ENCODE results near the gene ACSM6. TPM values are rescaled to one million over a fixed set of nuclear protein-coding genes. Genes with fewer than 3 reads are reported as not detected.

Gene ACSM6
- total RNA-seq, 1 experiment from 2014 or later, result not detected

DNA sequence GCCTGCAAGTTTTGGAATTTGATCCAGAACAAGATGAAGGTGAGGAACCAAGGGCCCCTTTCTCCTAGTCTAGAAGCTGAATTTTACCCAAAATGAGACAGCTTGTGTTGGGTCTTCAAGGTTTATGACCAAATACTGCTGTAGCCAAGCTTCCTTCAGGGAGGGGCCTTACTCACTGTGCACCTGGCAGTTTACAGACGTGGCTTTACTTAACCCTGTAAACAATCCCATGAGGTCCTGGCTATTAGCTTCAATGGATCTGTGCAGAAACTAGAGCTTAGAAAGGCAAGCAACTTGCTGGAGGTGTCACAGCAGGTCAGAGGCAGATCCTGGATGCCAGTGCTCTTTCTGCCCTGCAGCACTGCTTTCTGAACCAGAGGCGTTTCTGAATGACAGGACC lies 50.1 kb downstream of the ACSM6 start:
- H3K18ac ChIP-seq (ENCODE audit: insufficient read length, low read depth, low read length), result no peak overlapping the region
- H4K20me1 ChIP-seq (ENCODE audit: control insufficient read depth, insufficient read depth, insufficient read length), result no peaks in the 10 kb centered on the region
- no peak overlapping the region; a peak in 1 of 7 replicates for H3K27ac Mint-ChIP-seq
- peaks cover 2% of the 10 kb centered on the region; the same call in 1 of the 2 replicates for H3K4me1 ChIP-seq (ENCODE audit: insufficient read depth, low read length)
- no peak overlapping the region for H4K8ac ChIP-seq (replicated peaks; ENCODE audit: insufficient read length, low read depth, low read length)
- no peak overlapping the region for H2AK5ac ChIP-seq (ENCODE audit: insufficient read length, low read length)
- no peak overlapping the region for H3T11ph ChIP-seq (ENCODE audit: low read length)
- peaks cover 22 to 27% of the 10 kb centered on the region in 2 experiments for H3K4me1 Mint-ChIP-seq
- H3K23me2 ChIP-seq (ENCODE audit: insufficient read length, low read depth, low read length, poor library complexity, severe bottlenecking), result no peaks in the 10 kb centered on the region
- no peak overlapping the region for H3K4me3 Mint-ChIP-seq
- H2BK120ac ChIP-seq (ENCODE audit: low read depth, low read length, poor library complexity, severe bottlenecking), result no peak overlapping the region
- DNase-seq, result no peak
- H3K79me2 ChIP-seq (ENCODE audit: insufficient read depth, low read length), result no peaks in the 10 kb centered on the region
- TF ChIP-seq, protein P1, sequence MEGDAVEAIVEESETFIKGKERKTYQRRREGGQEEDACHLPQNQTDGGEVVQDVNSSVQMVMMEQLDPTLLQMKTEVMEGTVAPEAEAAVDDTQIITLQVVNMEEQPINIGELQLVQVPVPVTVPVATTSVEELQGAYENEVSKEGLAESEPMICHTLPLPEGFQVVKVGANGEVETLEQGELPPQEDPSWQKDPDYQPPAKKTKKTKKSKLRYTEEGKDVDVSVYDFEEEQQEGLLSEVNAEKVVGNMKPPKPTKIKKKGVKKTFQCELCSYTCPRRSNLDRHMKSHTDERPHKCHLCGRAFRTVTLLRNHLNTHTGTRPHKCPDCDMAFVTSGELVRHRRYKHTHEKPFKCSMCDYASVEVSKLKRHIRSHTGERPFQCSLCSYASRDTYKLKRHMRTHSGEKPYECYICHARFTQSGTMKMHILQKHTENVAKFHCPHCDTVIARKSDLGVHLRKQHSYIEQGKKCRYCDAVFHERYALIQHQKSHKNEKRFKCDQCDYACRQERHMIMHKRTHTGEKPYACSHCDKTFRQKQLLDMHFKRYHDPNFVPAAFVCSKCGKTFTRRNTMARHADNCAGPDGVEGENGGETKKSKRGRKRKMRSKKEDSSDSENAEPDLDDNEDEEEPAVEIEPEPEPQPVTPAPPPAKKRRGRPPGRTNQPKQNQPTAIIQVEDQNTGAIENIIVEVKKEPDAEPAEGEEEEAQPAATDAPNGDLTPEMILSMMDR (conservative IDR thresholded peaks at IDR 0.05), result no peak
- no peak overlapping the region for H3K4me2 ChIP-seq (ENCODE audit: insufficient read depth, insufficient read length, low read length)
- H2BK5ac ChIP-seq (ENCODE audit: insufficient read length, low read length), result no peak overlapping the region
- no peak overlapping the region for H2BK15ac ChIP-seq (ENCODE audit: low read depth, low read length)
- H2BK20ac ChIP-seq (ENCODE audit: low read depth, low read length, poor library complexity, severe bottlenecking), result no peak overlapping the region
- no peak overlapping the region for H4K5ac ChIP-seq (ENCODE audit: insufficient read length, low read depth, low read length)
- WGBS (ENCODE audit: extremely low coverage, insufficient read length, low lambda C conversion rate), result no CpG with 5 or more reads among the region's 2 CpGs
- no peak overlapping the region for H2BK12ac ChIP-seq (ENCODE audit: insufficient read length, low read depth, low read length)
- H3K79me1 ChIP-seq (ENCODE audit: insufficient read depth, low read depth, low read length, poor library complexity, severe bottlenecking), result no peaks in the 10 kb centered on the region
- no peak overlapping the region for H3K9ac ChIP-seq (ENCODE audit: extremely low read depth, insufficient read length, low read length)
- no peaks in the 10 kb centered on the region for H3K27me3 Mint-ChIP-seq (ENCODE audit: low read depth)
- H3K9me3 ChIP-seq (ENCODE audit: control insufficient read depth, low read depth, low read length), result no peaks in the 10 kb centered on the region
- H3K27ac ChIP-seq (ENCODE audit: insufficient read length, low read depth, low read length), result no peak overlapping the region
- H3K56ac ChIP-seq (ENCODE audit: insufficient read length, low read depth, low read length), result no peak overlapping the region
- H3K23ac ChIP-seq (ENCODE audit: insufficient read length, low read depth, low read length), result no peak overlapping the region
- H4K91ac ChIP-seq (ENCODE audit: insufficient read length, low read depth, low read length), result no peak overlapping the region
- H3K4ac ChIP-seq (ENCODE audit: low read depth, low read length), result no peak overlapping the region
- no peak overlapping the region for H3K14ac ChIP-seq (ENCODE audit: insufficient read depth, low read length)
- peaks cover 15 to 50% (median 47%) of the 10 kb centered on the region in 3 experiments for H3K36me3 Mint-ChIP-seq (ENCODE audit: insufficient read depth in 1 of 3, low read depth in 3 of 3)
- peaks cover 8 to 9% of the 10 kb centered on the region in 2 experiments for H3K9me3 Mint-ChIP-seq
- no peaks in the 10 kb centered on the region for H3K27me3 ChIP-seq (ENCODE audit: insufficient read depth, low read length)
- H2AFZ ChIP-seq (ENCODE audit: low read length), result no peak overlapping the region
